Islet precursor cell (in vitro differentiated cells): ENCODE measurements around the gene TSPY10.
"Not testable (repeated sequence)": the region's sequence is repeated elsewhere in the genome, so short reads cannot be mapped to it uniquely, and the experiment has no call there.

Experiments used
- DNase-seq: peaks from one replicate; pipeline ENCODE4 v3.0.0-alpha.2; 2018

The TSPY10 gene, protein sequence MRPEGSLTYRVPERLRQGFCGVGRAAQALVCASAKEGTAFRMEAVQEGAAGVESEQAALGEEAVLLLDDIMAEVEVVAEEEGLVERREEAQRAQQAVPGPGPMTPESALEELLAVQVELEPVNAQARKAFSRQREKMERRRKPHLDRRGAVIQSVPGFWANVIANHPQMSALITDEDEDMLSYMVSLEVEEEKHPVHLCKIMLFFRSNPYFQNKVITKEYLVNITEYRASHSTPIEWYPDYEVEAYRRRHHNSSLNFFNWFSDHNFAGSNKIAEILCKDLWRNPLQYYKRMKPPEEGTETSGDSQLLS

DNA sequence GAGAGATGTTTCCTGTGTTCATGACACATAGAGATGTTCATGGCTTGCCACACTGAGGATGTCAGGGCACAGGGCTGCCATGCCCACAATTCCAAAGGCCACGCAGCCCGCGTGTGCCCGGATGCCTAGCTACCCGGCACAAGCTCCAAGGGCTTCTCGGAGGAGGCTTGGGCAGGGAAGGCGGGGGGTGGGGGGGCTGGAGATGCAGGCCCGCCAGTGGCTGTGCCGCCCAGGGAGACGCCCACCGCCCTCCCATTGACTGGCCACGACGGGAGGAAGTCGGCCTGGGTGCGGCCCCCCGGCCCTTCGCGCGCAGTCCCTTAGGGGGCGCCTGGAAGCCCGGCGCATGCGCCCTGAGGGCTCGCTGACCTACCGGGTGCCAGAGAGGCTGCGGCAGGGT lies at the start of gene TSPY10:
Gene TSPY10 (plus strand): TSS at position 301 of the 400 bp plus-strand sequence. CDS start 46 bp downstream, at position 347.
- DNase-seq: not testable (repeated sequence)

DNA sequence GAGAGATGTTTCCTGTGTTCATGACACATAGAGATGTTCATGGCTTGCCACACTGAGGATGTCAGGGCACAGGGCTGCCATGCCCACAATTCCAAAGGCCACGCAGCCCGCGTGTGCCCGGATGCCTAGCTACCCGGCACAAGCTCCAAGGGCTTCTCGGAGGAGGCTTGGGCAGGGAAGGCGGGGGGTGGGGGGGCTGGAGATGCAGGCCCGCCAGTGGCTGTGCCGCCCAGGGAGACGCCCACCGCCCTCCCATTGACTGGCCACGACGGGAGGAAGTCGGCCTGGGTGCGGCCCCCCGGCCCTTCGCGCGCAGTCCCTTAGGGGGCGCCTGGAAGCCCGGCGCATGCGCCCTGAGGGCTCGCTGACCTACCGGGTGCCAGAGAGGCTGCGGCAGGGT lies 40.7 kb upstream of the TSPY10 start, which contains the start of gene TSPY9:
Gene TSPY9 (plus strand): TSS at position 301 of the 400 bp plus-strand sequence. CDS start 46 bp downstream, at position 347.
- not testable (repeated sequence) for DNase-seq

DNA sequence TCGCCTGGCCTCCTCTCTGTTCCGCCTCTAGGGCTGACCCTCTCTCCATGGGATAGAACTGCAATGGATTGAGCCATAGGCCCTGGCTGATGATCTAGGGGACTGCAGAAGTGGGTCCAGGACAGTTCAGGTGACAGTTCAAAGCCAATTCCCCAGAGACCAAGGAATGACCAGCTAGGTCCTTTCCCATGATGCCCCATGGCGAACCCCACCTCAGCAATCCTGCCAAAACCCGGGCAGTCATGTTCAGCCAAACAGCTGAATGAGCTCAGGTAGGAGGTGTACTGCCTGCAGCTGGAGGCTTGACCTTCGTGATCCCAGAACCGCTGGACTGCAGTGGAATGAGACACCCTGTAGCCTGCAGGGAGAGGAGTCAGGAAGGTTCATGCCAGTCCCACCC lies 23.3 kb upstream of the TSPY10 start:
- DNase-seq: not testable (repeated sequence)

GRCh38 chrY:9516287-9516686 lies 11.4 kb upstream of the TSPY10 start:
- DNase-seq: not testable (repeated sequence)
